HepG2 (cell line): ENCODE measurements around the gene PREX1. TPM values are rescaled to one million over a fixed set of nuclear protein-coding genes. Genes with fewer than 3 reads are reported as not detected.

ENCODE experiments used
- ATAC-seq: fragments of 200-7000 bp; cut with Tn5 transposase; 3 replicates; pipeline ENCODE4 v1.9.1; 2020; ENCODE audit warnings: mild to moderate bottlenecking, moderate library complexity
- BruUV-seq: library from RNA; stranded (reverse); fragments of 400-500 nt; replicated peaks from 2 replicates; lab custom pipeline; 2021; lab: Mats Ljungman, UMichigan
- CTCF ChIA-PET: fragments of 300-600 bp; formaldehyde crosslinking; extraction: SDS; loops from one replicate; lab custom pipeline; 2021; ENCODE audit warnings: low total read pairs, inconsistent platforms, low intra/inter-chr PET ratio; lab: Yijun Ruan, JAX
- POLR2A ChIA-PET: fragments of 350-600 bp; sonication (Branson Sonifier 250); formaldehyde crosslinking; loops from one replicate; lab custom pipeline; 2020; ENCODE audit warnings: antibody characterized with exemption, inconsistent platforms; lab: Yijun Ruan, JAX
- DNase-seq: peaks from one replicate; pipeline ENCODE4 v3.0.0-alpha.2; 2015; ENCODE audit warnings: low spot score
- FAIRE-seq: peaks from 3 replicates; lab custom pipeline; 2011; peaks lifted over from hg19 to GRCh38; lab: Jason Lieb, UNC
- H2AFZ ChIP-seq: one replicate; pipeline ENCODE4 v1.6.1; 2011; ENCODE audit warnings: low read length, inconsistent platforms
- H3K27ac ChIP-seq: fragments of 300-600 bp; 3 replicates; pipeline ENCODE4 v1.8.0; 2011; ENCODE audit warnings: mixed run types, mild to moderate bottlenecking, mixed read lengths, low read length, inconsistent platforms; ENCODE audit not compliant: insufficient read depth; ENCODE audit errors: extremely low read length
- H3K27me3 ChIP-seq, 2 experiments: fragments of 200-600 bp in 1 of 2; 2 replicates in 1 of 2; 3 replicates in 1 of 2; pipeline versions ENCODE4 v1.6.0 to v1.8.0; 2011; ENCODE audit warnings: low read length in 2 of 2, mild to moderate bottlenecking in 2 of 2, moderate library complexity in 2 of 2, inconsistent platforms in 1 of 2; ENCODE audit not compliant: insufficient read depth in 2 of 2, control insufficient read depth in 1 of 2
- H3K36me3 ChIP-seq, 2 experiments: fragments of 200-600 bp in 1 of 2; replicated peaks in 1 of 2; 2 replicates in 1 of 2; 3 replicates in 1 of 2; pipeline versions ENCODE4 v1.5.1 to v1.8.0; 2011; ENCODE audit warnings: low read length in 2 of 2, inconsistent platforms in 1 of 2; ENCODE audit not compliant: insufficient read depth in 2 of 2, control insufficient read depth in 1 of 2
- H3K4me1 ChIP-seq: 2 replicates; pipeline ENCODE4 v1.5.1; 2012; ENCODE audit warnings: low read length, inconsistent platforms; ENCODE audit not compliant: insufficient read depth
- H3K4me2 ChIP-seq: 2 replicates; pipeline ENCODE4 v1.6.0; 2011; ENCODE audit warnings: low read depth, low read length, inconsistent platforms
- H3K4me3 ChIP-seq, 3 experiments: fragments of 200-600 bp in 1 of 3; sonication (generic), shearing (Covaris generic) in 1 of 3; replicated peaks in 1 of 3; 2 replicates each; pipeline ENCODE4 v1.5.1; 2011 to 2016; ENCODE audit warnings: low read length in 3 of 3, inconsistent platforms in 2 of 3, low read depth in 2 of 3, mild to moderate bottlenecking in 2 of 3, control low read depth in 1 of 3, mixed read lengths in 1 of 3; ENCODE audit not compliant: insufficient read depth in 1 of 3
- H3K79me2 ChIP-seq: one replicate; pipeline ENCODE4 v1.6.1; 2011; ENCODE audit warnings: low read length, inconsistent platforms; ENCODE audit not compliant: insufficient read depth
- H3K9ac ChIP-seq: 2 replicates; pipeline ENCODE4 v1.6.0; 2011; ENCODE audit warnings: mild to moderate bottlenecking, low read depth, low read length, inconsistent platforms; ENCODE audit not compliant: insufficient read depth
- H3K9me3 ChIP-seq: 2 replicates; pipeline ENCODE4 v1.5.1; 2012; ENCODE audit warnings: mild to moderate bottlenecking, low read length
- H4K20me1 ChIP-seq: 2 replicates; pipeline ENCODE4 v1.6.0; 2011; ENCODE audit warnings: inconsistent platforms, mild to moderate bottlenecking, low read length, moderate library complexity; ENCODE audit not compliant: insufficient read depth
- ATRX ChIP-seq: sonication (generic); formaldehyde crosslinking; IDR thresholded peaks from 2 replicates; pipeline ENCODE4 v1.4.0; 2020; ENCODE audit warnings: missing genetic modification reagents, borderline replicate concordance
- CENPX ChIP-seq: sonication (generic); formaldehyde crosslinking; IDR thresholded peaks from 2 replicates; pipeline ENCODE4 v1.9.0; 2021; ENCODE audit warnings: mild to moderate bottlenecking, missing genetic modification reagents, moderate library complexity
- DNMT3B ChIP-seq: conservative IDR thresholded peaks from 2 replicates; pipeline ENCODE4 v1.6.1; 2016; ENCODE audit warnings: missing biosample characterization, control low read depth
- RAD21 ChIP-seq: fragments of 450-650 bp; formaldehyde crosslinking; IDR thresholded peaks from 2 replicates; pipeline ENCODE4 v1.5.0; 2020; ENCODE audit warnings: mild to moderate bottlenecking
- RFXANK ChIP-seq: IDR thresholded peaks from 2 replicates; pipeline ENCODE4 v1.6.1; 2016
- SAFB2 ChIP-seq: sonication (generic); formaldehyde crosslinking; IDR thresholded peaks from 2 replicates; pipeline ENCODE4 v1.5.1; 2020; ENCODE audit warnings: missing genetic modification reagents, low read depth, mild to moderate bottlenecking, borderline replicate concordance
- ZFP82 ChIP-seq: sonication (generic); formaldehyde crosslinking; IDR thresholded peaks from 2 replicates; pipeline ENCODE4 v1.5.1; 2020; ENCODE audit warnings: mild to moderate bottlenecking, missing genetic modification reagents, borderline replicate concordance
- ZKSCAN1 ChIP-seq: fragments of 150-350 bp; IDR thresholded peaks from 2 replicates; pipeline ENCODE4 v1.6.1; 2014; ENCODE audit warnings: low read length
- ZNF576 ChIP-seq: sonication (generic); formaldehyde crosslinking; IDR thresholded peaks from 2 replicates; pipeline ENCODE4 v1.4.0; 2020; ENCODE audit warnings: mild to moderate bottlenecking, missing genetic modification reagents
- WGBS: methylation state at CpG from one replicate; pipeline ENCODE4 v1.1.6; 2017; ENCODE audit warnings: low lambda C conversion rate; 5-methylcytosine and 5-hydroxymethylcytosine counted together
- in situ Hi-C: cut with HindIII; loops from 2 replicates; pipeline ENCODE4 v1.10.0; 2017; ENCODE audit warnings: low pct_unique_long_range_greater_than_20kb; ENCODE audit not compliant: extremely low pct_ligation_motif_present
- intact Hi-C: fragments of 100-400 bp; cut with micrococcal nuclease; formaldehyde crosslinking; loops from one replicate; pipeline ENCODE4 v1.10.0; 2022; ENCODE audit not compliant: unreplicated experiment
- polyA plus RNA-seq, 8 experiments: library from polyadenylated mRNA; depleted of rRNA in 3 of 8; stranded (reverse) in 7 of 8; unstranded in 1 of 8; fragments of >200 nt; fragmentation: Illumina TruSeq in 4 of 8; extraction: Trizol in 4 of 8; gene quantifications; 2 replicates each; pipeline versions ENCODE4 v1.2.1 to v1.2.3, GENCODE V29; 2011 to 2016; ENCODE audit warnings: low read depth in 4 of 8, missing spikeins in 1 of 8, mixed read lengths in 1 of 8; ENCODE audit not compliant: insufficient read depth in 1 of 8
- total RNA-seq, 5 experiments: library from RNA; depleted of rRNA; stranded (reverse); fragments of >200 nt; fragmentation: Illumina TruSeq; extraction: Trizol; gene quantifications; 2 replicates each; pipeline ENCODE4 v1.2.3, GENCODE V29; 2016; ENCODE audit warnings: low read depth in 1 of 5
- TF ChIP-seq, protein P1 (sequence below): sonication (generic); formaldehyde crosslinking; IDR thresholded peaks from 2 replicates; pipeline ENCODE4 v1.4.0; 2020; ENCODE audit warnings: missing genetic modification reagents

Gene PREX1
- total and polyA plus RNA-seq, 2 of the 13 experiments (the other 11 are each of a cell fraction or from before 2014, with no cell fraction given) = 0.02 to 0.04 TPM

GRCh38 chr20:48686238-48687116 is 141.3 kb downstream of the PREX1 start:
- no peaks in the 10 kb centered on the region for H3K79me2 ChIP-seq
- H3K9me3 ChIP-seq = no peaks in the 10 kb centered on the region
- WGBS = 37% methylated on average over 19 of the region's 19 CpGs
- no TSS peak for BruUV-seq
- DNase-seq (no peak), ATAC-seq (no peak)
- intact Hi-C loops = no loop called here
- H4K20me1 ChIP-seq = no peaks in the 10 kb centered on the region
- CTCF ChIA-PET = no interaction called here
- peaks cover 5 to 48% of the 10 kb centered on the region in 2 experiments; a peak in 4 of 5 replicates for H3K27me3 ChIP-seq
- H2AFZ ChIP-seq = no peak overlapping the region
- H3K36me3 ChIP-seq = no peaks in the 10 kb centered on the region
- H3K4me3 ChIP-seq = no peak overlapping the region
- H3K4me1 ChIP-seq = peaks cover 19% of the 10 kb centered on the region
- no peak overlapping the region for H3K27ac ChIP-seq
- no peak for TF ChIP-seq CENPX (CRISPR knock-in tag)
- TF ChIP-seq ZKSCAN1 = no peak
- no peak for TF ChIP-seq RAD21 (CRISPR knock-in tag)
- TF ChIP-seq, protein P1, sequence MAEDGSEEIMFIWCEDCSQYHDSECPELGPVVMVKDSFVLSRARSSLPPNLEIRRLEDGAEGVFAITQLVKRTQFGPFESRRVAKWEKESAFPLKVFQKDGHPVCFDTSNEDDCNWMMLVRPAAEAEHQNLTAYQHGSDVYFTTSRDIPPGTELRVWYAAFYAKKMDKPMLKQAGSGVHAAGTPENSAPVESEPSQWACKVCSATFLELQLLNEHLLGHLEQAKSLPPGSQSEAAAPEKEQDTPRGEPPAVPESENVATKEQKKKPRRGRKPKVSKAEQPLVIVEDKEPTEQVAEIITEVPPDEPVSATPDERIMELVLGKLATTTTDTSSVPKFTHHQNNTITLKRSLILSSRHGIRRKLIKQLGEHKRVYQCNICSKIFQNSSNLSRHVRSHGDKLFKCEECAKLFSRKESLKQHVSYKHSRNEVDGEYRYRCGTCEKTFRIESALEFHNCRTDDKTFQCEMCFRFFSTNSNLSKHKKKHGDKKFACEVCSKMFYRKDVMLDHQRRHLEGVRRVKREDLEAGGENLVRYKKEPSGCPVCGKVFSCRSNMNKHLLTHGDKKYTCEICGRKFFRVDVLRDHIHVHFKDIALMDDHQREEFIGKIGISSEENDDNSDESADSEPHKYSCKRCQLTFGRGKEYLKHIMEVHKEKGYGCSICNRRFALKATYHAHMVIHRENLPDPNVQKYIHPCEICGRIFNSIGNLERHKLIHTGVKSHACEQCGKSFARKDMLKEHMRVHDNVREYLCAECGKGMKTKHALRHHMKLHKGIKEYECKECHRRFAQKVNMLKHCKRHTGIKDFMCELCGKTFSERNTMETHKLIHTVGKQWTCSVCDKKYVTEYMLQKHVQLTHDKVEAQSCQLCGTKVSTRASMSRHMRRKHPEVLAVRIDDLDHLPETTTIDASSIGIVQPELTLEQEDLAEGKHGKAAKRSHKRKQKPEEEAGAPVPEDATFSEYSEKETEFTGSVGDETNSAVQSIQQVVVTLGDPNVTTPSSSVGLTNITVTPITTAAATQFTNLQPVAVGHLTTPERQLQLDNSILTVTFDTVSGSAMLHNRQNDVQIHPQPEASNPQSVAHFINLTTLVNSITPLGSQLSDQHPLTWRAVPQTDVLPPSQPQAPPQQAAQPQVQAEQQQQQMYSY (CRISPR knock-in tag) = no peak
- TF ChIP-seq ZFP82 (CRISPR knock-in tag) = no peak
- no peak for TF ChIP-seq ATRX
- TF ChIP-seq SAFB2 = no peak
- no peak for TF ChIP-seq RFXANK
- no peak for TF ChIP-seq DNMT3B (CRISPR knock-in tag)
- TF ChIP-seq ZNF576 = no peak
- TF ChIP-seq, all 625 proteins: peak for 0
- in situ Hi-C loops = no loop called here
- Histone ChIP-seq H3K4me2 (no peak overlapping the region), H3K9ac (no peak overlapping the region)
- POLR2A ChIA-PET = no interaction called here
- no peak for FAIRE-seq
